ENCODE results near the gene MLEC. TPM values are rescaled to one million over a fixed set of nuclear protein-coding genes. Genes with fewer than 3 reads are reported as not detected.

The MLEC gene
- total and polyA plus RNA-seq, 9 of the 15 experiments (the other 6 are each of a cell fraction or from before 2014, with no cell fraction given), result 18.5 to 108 (median 57.8) TPM

DNA sequence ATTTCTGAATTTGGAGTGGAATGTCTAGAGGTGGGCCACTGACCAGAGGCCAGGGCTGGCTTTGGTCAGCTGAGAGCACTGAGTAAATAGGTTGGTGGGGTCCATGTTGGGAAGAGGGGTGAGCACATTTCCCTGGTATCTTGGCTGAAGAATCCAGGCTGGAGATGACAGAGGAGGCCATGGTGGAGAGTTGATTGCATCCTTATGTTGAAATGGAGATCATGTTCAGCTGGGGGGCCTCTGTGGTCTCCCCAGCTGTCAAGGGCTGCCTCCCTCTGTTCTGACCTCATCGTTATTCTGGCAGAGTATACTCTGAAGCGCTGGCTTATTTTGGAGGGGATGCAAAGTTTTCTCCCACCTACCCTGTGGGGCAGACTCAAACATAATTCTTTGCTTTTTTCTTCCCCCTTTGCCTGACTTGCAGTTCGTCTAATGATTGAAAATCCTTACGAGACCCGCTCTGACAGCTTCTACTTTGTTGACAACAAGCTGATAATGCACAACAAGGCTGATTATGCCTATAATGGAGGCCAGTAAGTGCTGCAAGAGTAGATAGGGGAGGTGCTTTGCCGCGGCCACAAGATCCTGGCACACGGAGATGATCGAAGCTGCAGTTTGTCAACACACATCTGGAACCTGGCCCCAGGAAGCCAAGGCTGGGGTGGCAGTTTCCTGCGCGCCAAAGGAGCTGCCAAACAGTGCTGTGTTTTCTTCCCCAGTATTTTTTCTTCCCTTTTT, 32.7 kb downstream of the MLEC start:
- Histone ChIP-seq H3K9me1 (ENCODE audit: control insufficient read depth, insufficient read depth, low read length) (no peaks in the 10 kb centered on the region), H3K4me3 (no peak overlapping the region), H3K9ac (ENCODE audit: insufficient read depth in 1 of 2, low read depth in 2 of 2, low read length in 2 of 2) (peak overlapping the region; percentile 36 to 83; a peak in 2 of 4 replicates), H3K9me3 (replicated peaks; ENCODE audit: control insufficient read depth, insufficient read depth, low read depth, low read length) (no peaks in the 10 kb centered on the region), H3K27me3 (ENCODE audit: control insufficient read depth in 2 of 2, insufficient read depth in 2 of 2, low read length in 2 of 2) (no peaks in the 10 kb centered on the region), H3K36me3 (ENCODE audit: control insufficient read depth, insufficient read depth, low read length) (peaks cover 80% of the 10 kb centered on the region), H3K4me1 (replicated peaks in 1 of 2; ENCODE audit: control insufficient read depth in 2 of 2, insufficient read depth in 2 of 2, low read length in 2 of 2) (peaks cover 22 to 32% of the 10 kb centered on the region in 2 experiments; a peak in 4 of 5 replicates), H3K79me2 (ENCODE audit: control insufficient read depth, insufficient read depth, low read length) (no peaks in the 10 kb centered on the region), H3K4me2 (ENCODE audit: insufficient read depth, low read length) (peak overlapping the region; percentile 47; the same call in 1 of the 2 replicates), H2AFZ (ENCODE audit: low read depth, low read length) (no peak overlapping the region), H4K20me1 (replicated peaks; ENCODE audit: control insufficient read depth, insufficient read depth, low read length) (peaks cover 8% of the 10 kb centered on the region; the same call in 1 of the 2 replicates), H3K27ac (ENCODE audit: extremely low read depth, low read depth, low read length) (peak overlapping the region; percentile 58)
- 35% methylated on average over 11 of the region's 11 CpGs for WGBS (ENCODE audit: insufficient coverage, low coverage, missing lambda C conversion rate)
- CTCF ChIA-PET (ENCODE audit: low intra/inter-chr PET ratio), result no interaction called here
- FAIRE-seq (no peak), ATAC-seq (peak; percentile 66), DNase-seq (ENCODE audit: extremely low read depth in 1 of 4, low spot score in 3 of 4) (peak in 1 of 4 experiments; percentile 39)
- BruUV-seq (replicated peaks), result no TSS peak
- POLR2A ChIA-PET, result interaction anchor here (0.7 to 2.4 kb wide), 7 partner anchors 8 to 532 kb away, joined by 3 to 22 read pairs (median 3); partner anchors contain the start of genes RNU4-1, RNU4-2 and UNC119B
- intact Hi-C loops (cut with micrococcal nuclease), result no loop called here
- in situ Hi-C loops (cut with MboI), result no loop called here
- TF ChIP-seq ARID1B (IDR thresholded peaks at IDR 0.05) (peak; percentile 33; the same call in 1 of the 2 replicates), ZNF431 (CRISPR knock-in tag; IDR thresholded peaks at IDR 0.05) (no peak), CHAMP1 (IDR thresholded peaks at IDR 0.05) (no peak), RBBP5 (IDR thresholded peaks at IDR 0.05; ENCODE audit: borderline replicate concordance, insufficient read depth, low read length, poor library complexity, severe bottlenecking) (peak; percentile 21), POLR2A (conservative IDR thresholded peaks at IDR 0.05) (no peak), TEAD4 (IDR thresholded peaks at IDR 0.05; ENCODE audit: low read length) (peak; percentile 23; the same call in 1 of the 2 replicates), TEAD4 (CRISPR knock-in tag; IDR thresholded peaks at IDR 0.05; ENCODE audit: borderline replicate concordance) (no peak), NCOR1 (IDR thresholded peaks at IDR 0.05) (peak; percentile 21; the same call in 1 of the 2 replicates)
- TF ChIP-seq, protein P1, sequence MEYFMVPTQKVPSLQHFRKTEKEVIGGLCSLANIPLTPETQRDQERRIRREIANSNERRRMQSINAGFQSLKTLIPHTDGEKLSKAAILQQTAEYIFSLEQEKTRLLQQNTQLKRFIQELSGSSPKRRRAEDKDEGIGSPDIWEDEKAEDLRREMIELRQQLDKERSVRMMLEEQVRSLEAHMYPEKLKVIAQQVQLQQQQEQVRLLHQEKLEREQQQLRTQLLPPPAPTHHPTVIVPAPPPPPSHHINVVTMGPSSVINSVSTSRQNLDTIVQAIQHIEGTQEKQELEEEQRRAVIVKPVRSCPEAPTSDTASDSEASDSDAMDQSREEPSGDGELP (CRISPR knock-in tag; IDR thresholded peaks at IDR 0.05; ENCODE audit: borderline replicate concordance), result peak; percentile 27; the same call in 1 of the 2 replicates
- TF ChIP-seq, protein P2, sequence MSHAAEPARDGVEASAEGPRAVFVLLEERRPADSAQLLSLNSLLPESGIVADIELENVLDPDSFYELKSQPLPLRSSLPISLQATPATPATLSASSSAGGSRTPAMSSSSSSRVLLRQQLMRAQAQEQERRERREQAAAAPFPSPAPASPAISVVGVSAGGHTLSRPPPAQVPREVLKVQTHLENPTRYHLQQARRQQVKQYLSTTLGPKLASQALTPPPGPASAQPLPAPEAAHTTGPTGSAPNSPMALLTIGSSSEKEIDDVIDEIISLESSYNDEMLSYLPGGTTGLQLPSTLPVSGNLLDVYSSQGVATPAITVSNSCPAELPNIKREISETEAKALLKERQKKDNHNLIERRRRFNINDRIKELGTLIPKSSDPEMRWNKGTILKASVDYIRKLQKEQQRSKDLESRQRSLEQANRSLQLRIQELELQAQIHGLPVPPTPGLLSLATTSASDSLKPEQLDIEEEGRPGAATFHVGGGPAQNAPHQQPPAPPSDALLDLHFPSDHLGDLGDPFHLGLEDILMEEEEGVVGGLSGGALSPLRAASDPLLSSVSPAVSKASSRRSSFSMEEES (CRISPR knock-in tag; IDR thresholded peaks at IDR 0.05), result no peak
- TF ChIP-seq, protein P3, sequence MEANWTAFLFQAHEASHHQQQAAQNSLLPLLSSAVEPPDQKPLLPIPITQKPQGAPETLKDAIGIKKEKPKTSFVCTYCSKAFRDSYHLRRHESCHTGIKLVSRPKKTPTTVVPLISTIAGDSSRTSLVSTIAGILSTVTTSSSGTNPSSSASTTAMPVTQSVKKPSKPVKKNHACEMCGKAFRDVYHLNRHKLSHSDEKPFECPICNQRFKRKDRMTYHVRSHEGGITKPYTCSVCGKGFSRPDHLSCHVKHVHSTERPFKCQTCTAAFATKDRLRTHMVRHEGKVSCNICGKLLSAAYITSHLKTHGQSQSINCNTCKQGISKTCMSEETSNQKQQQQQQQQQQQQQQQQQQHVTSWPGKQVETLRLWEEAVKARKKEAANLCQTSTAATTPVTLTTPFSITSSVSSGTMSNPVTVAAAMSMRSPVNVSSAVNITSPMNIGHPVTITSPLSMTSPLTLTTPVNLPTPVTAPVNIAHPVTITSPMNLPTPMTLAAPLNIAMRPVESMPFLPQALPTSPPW (CRISPR knock-in tag; IDR thresholded peaks at IDR 0.05), result no peak
